ENCODE data around the gene COX10. TPM values are rescaled to one million over a fixed set of nuclear protein-coding genes. Genes with fewer than 3 reads are reported as not detected.

COX10 gene
- total RNA-seq, 2 experiments from 2014 or later = 21.1 to 24.9 TPM

DNA sequence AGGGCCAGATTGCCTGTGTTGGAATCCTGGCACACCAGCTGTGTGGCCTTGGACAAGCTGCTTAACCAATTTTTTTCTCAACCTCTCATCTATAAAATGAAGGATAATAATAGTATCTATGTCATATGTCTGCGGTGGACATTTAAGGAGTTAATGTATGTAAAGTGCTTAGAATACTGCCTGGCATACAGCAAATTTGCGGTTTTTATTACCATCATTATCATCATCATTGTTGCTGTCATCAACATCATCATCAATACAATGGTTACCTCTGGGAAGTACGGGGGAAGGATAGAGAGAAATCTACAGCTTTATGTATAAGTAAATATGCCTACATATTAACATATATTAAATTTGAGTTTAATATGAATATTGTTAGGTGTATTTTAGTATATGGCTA lies 37.1 kb upstream of the COX10 start:
- Histone ChIP-seq H3K4me1 (ENCODE audit: insufficient read depth, low read length, poor library complexity, severe bottlenecking) (no peaks in the 10 kb centered on the region), H4K20me1 (ENCODE audit: insufficient read depth, low read length) (no peaks in the 10 kb centered on the region), H3K36me3 (ENCODE audit: insufficient read depth, low read length) (peaks cover 39% of the 10 kb centered on the region), H3K9me3 (ENCODE audit: low read length) (0 out of 2 replicates have a peak, but pooled peaks cover 8% of the 10 kb centered on the region), H3K9me2 (ENCODE audit: insufficient read depth, low read length) (no peaks in the 10 kb centered on the region), H3K4me3 (ENCODE audit: low read depth, low read length, poor library complexity, severe bottlenecking) (no peak overlapping the region), H3K27ac (ENCODE audit: low read depth, low read length, poor library complexity, severe bottlenecking) (no peak overlapping the region), H2AFZ (ENCODE audit: low read length) (no peak overlapping the region), H3K79me2 (ENCODE audit: insufficient read depth, low read depth, low read length) (no peaks in the 10 kb centered on the region), H3K4me2 (ENCODE audit: low read length) (no peak overlapping the region)
- DNase-seq (ENCODE audit: low spot score) = no peak
- no peak for TF ChIP-seq EZH2phosphoT487 (IDR thresholded peaks at IDR 0.05; ENCODE audit: borderline replicate concordance, low read depth, low read length)
- no peak for TF ChIP-seq CTCF (conservative IDR thresholded peaks at IDR 0.05; ENCODE audit: low read length)
- ChIA-PET CTCF (ENCODE audit: unreplicated experiment) (no interaction called here), POLR2A (interaction anchor here (0.5 to 0.6 kb wide), 2 partner anchors 25 to 275 kb away, joined by 4 to 5 read pairs; no protein-coding TSS in a partner anchor)
- no TSS peak for BruUV-seq (replicated peaks)
- intact Hi-C loops (cut with micrococcal nuclease; ENCODE audit: unreplicated experiment) = no loop called here

DNA sequence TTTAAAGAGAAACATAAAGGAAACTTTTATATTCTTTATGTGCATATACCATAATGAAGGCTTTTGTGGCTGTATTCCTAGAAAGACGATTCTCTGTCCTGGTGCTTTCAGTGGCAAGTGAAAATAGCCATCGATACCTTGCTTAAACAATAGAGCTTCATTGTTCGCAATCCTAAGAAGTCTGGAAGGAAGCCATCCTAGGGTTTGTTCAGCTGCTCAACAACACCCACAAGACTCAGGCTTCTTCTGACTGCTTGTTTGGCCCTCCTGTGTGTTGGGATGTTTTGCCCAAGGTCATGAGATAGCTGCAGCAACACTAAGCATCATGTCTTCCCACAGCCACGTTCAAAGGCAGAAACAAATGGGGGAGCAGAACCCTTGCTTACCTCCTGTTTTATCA lies 36.1 kb upstream of the COX10 start:
- no TSS peak for BruUV-seq (replicated peaks)
- TF ChIP-seq CTCF (conservative IDR thresholded peaks at IDR 0.05; ENCODE audit: low read length) = no peak
- TF ChIP-seq EZH2phosphoT487 (IDR thresholded peaks at IDR 0.05; ENCODE audit: borderline replicate concordance, low read depth, low read length) = no peak
- intact Hi-C loops (cut with micrococcal nuclease; ENCODE audit: unreplicated experiment) = no loop called here

GRCh38 chr17:14037453-14037852 lies 31.9 kb upstream of the COX10 start:
- no TSS peak for BruUV-seq (replicated peaks)
- Histone ChIP-seq H3K9me2 (ENCODE audit: insufficient read depth, low read length) (no peaks in the 10 kb centered on the region), H3K79me2 (ENCODE audit: insufficient read depth, low read depth, low read length) (no peaks in the 10 kb centered on the region), H4K20me1 (ENCODE audit: insufficient read depth, low read length) (no peaks in the 10 kb centered on the region), H3K9me3 (ENCODE audit: low read length) (no peaks in the 10 kb centered on the region), H3K4me2 (ENCODE audit: low read length) (no peak overlapping the region), H3K36me3 (ENCODE audit: insufficient read depth, low read length) (peaks cover 24% of the 10 kb centered on the region), H2AFZ (ENCODE audit: low read length) (no peak overlapping the region), H3K27ac (ENCODE audit: low read depth, low read length, poor library complexity, severe bottlenecking) (no peak overlapping the region), H3K4me1 (ENCODE audit: insufficient read depth, low read length, poor library complexity, severe bottlenecking) (no peaks in the 10 kb centered on the region), H3K4me3 (ENCODE audit: low read depth, low read length, poor library complexity, severe bottlenecking) (no peak overlapping the region)
- CTCF ChIA-PET (ENCODE audit: unreplicated experiment) = no interaction called here
- TF ChIP-seq EZH2phosphoT487 (IDR thresholded peaks at IDR 0.05; ENCODE audit: borderline replicate concordance, low read depth, low read length) = no peak
- TF ChIP-seq CTCF (conservative IDR thresholded peaks at IDR 0.05; ENCODE audit: low read length) = no peak
- intact Hi-C loops (cut with micrococcal nuclease; ENCODE audit: unreplicated experiment) = no loop called here
- no peak for DNase-seq (ENCODE audit: low spot score)
- POLR2A ChIA-PET = interaction anchor here (0.7 kb wide), 1 partner anchor 46 kb away, joined by 4 read pairs; no protein-coding TSS in a partner anchor

More for the DNA sequence above, 36.1 kb upstream of the COX10 start:
- no peak for DNase-seq (ENCODE audit: low spot score)
- H3K9me3 ChIP-seq (ENCODE audit: low read length) = 0 out of 2 replicates have a peak, but pooled peaks cover 8% of the 10 kb centered on the region
- no peaks in the 10 kb centered on the region for H4K20me1 ChIP-seq (ENCODE audit: insufficient read depth, low read length)
- H3K79me2 ChIP-seq (ENCODE audit: insufficient read depth, low read depth, low read length) = no peaks in the 10 kb centered on the region
- H3K27ac ChIP-seq (ENCODE audit: low read depth, low read length, poor library complexity, severe bottlenecking) = no peak overlapping the region
- H3K4me2 ChIP-seq (ENCODE audit: low read length) = no peak overlapping the region
- H3K9me2 ChIP-seq (ENCODE audit: insufficient read depth, low read length) = no peaks in the 10 kb centered on the region
- H3K4me3 ChIP-seq (ENCODE audit: low read depth, low read length, poor library complexity, severe bottlenecking) = no peak overlapping the region
- CTCF ChIA-PET (ENCODE audit: unreplicated experiment) = no interaction called here
- peaks cover 39% of the 10 kb centered on the region for H3K36me3 ChIP-seq (ENCODE audit: insufficient read depth, low read length)
- POLR2A ChIA-PET = interaction anchor here (0.6 kb wide), 1 partner anchor 1560 kb away, joined by 3 read pairs; no protein-coding TSS in a partner anchor
- H3K4me1 ChIP-seq (ENCODE audit: insufficient read depth, low read length, poor library complexity, severe bottlenecking) = no peaks in the 10 kb centered on the region
- H2AFZ ChIP-seq (ENCODE audit: low read length) = no peak overlapping the region

Measured in OCI-LY7 (cell line).